Right atrium auricular region (tissue), 2 donors: ENCODE measurements around the gene EBF3. TPM values are rescaled to one million over a fixed set of nuclear protein-coding genes. Genes with fewer than 3 reads are reported as not detected.

ENCODE experiments used
- DNase-seq: peaks from one replicate; pipeline ENCODE4 v3.0.0-alpha.2; 2019; ENCODE audit warnings: low spot score
- H3K27ac ChIP-seq, 2 donors: fragments of 200-600 bp; sonication (generic); 1 replicate in 1 of 2; 2 replicates in 1 of 2; pipeline ENCODE4 v1.5.1; 2016 to 2019
- H3K27me3 ChIP-seq, 2 donors: fragments of 200-600 bp; sonication (generic); one replicate each; pipeline versions ENCODE4 v1.5.1 to v1.6.0; 2017 to 2019
- H3K36me3 ChIP-seq: fragments of 200-600 bp; sonication (generic); one replicate; pipeline ENCODE4 v1.5.1; 2016
- H3K4me1 ChIP-seq, 2 donors: fragments of 200-600 bp; sonication (generic); one replicate each; pipeline versions ENCODE4 v1.5.1 to v1.6.0; 2017 to 2019
- H3K4me3 ChIP-seq, 2 donors: fragments of 200-600 bp; sonication (generic); 1 replicate in 1 of 2; 2 replicates in 1 of 2; pipeline ENCODE4 v1.5.1; 2017 to 2019; ENCODE audit warnings: mild to moderate bottlenecking in 1 of 2, moderate library complexity in 1 of 2
- H3K9me3 ChIP-seq, 2 donors: fragments of 200-600 bp; sonication (generic); one replicate each; pipeline ENCODE4 v1.5.1; 2019
- CTCF ChIP-seq, 2 donors: fragments of 200-600 bp; sonication (generic); IDR thresholded peaks; one replicate each; pipeline ENCODE4 v1.5.1; 2019; ENCODE audit warnings: antibody characterized with exemption in 2 of 2
- total RNA-seq, 2 donors: library from RNA; depleted of rRNA; stranded (reverse); fragments of >200 nt; gene quantifications; one replicate each; pipeline ENCODE4 v1.1.0, GENCODE V29; 2016

Gene EBF3
- total RNA-seq, 2 donors from 2014 or later: 5.8 to 6.9 TPM

- H3K9me3 ChIP-seq: no peaks in the 10 kb centered on the region
- H3K4me1 ChIP-seq: peaks cover 0 to 8% of the 10 kb centered on the region in 2 donors
- no peak for DNase-seq
- TF ChIP-seq CTCF (IDR thresholded peaks at IDR 0.05): no peak
- no peak overlapping the region for H3K27ac ChIP-seq
- H3K27me3 ChIP-seq: no peaks in the 10 kb centered on the region
- no peaks in the 10 kb centered on the region for H3K36me3 ChIP-seq
- no peak overlapping the region for H3K4me3 ChIP-seq
Observed at GRCh38 chr10:129914153-129914855, 49.8 kb downstream of the EBF3 start.

GRCh38 chr10:129912986-129913695, 50.9 kb downstream of the EBF3 start:
- Histone ChIP-seq H3K27me3 (no peaks in the 10 kb centered on the region), H3K36me3 (no peaks in the 10 kb centered on the region), H3K27ac (no peak overlapping the region), H3K4me3 (no peak overlapping the region), H3K4me1 (peaks cover 0 to 8% of the 10 kb centered on the region in 2 donors), H3K9me3 (no peaks in the 10 kb centered on the region)
- no peak for TF ChIP-seq CTCF (IDR thresholded peaks at IDR 0.05)
- DNase-seq: no peak

GRCh38 chr10:129912166-129912917, 51.7 kb downstream of the EBF3 start:
- Histone ChIP-seq H3K9me3 (no peaks in the 10 kb centered on the region), H3K36me3 (no peaks in the 10 kb centered on the region), H3K4me3 (no peak overlapping the region), H3K4me1 (peaks cover 0 to 8% of the 10 kb centered on the region in 2 donors), H3K27ac (no peak overlapping the region), H3K27me3 (no peaks in the 10 kb centered on the region)
- no peak for TF ChIP-seq CTCF (IDR thresholded peaks at IDR 0.05)
- DNase-seq: no peak

GRCh38 chr10:129911451-129912165, 52.5 kb downstream of the EBF3 start:
- H3K36me3 ChIP-seq: no peaks in the 10 kb centered on the region
- DNase-seq: no peak
- H3K27ac ChIP-seq: no peak overlapping the region
- no peak overlapping the region for H3K4me3 ChIP-seq
- peaks cover 0 to 8% of the 10 kb centered on the region in 2 donors for H3K4me1 ChIP-seq
- no peak for TF ChIP-seq CTCF (IDR thresholded peaks at IDR 0.05)
- no peaks in the 10 kb centered on the region for H3K9me3 ChIP-seq
- H3K27me3 ChIP-seq: no peaks in the 10 kb centered on the region

GRCh38 chr10:129910861-129911260, 53.2 kb downstream of the EBF3 start:
- H3K4me1 ChIP-seq: peaks cover 0 to 8% of the 10 kb centered on the region in 2 donors
- H3K4me3 ChIP-seq: no peak overlapping the region
- no peak for TF ChIP-seq CTCF (IDR thresholded peaks at IDR 0.05)
- no peaks in the 10 kb centered on the region for H3K36me3 ChIP-seq
- no peak overlapping the region for H3K27ac ChIP-seq
- no peaks in the 10 kb centered on the region for H3K9me3 ChIP-seq
- DNase-seq: no peak
- no peaks in the 10 kb centered on the region for H3K27me3 ChIP-seq
